ENCODE measurements around the gene UBE2E1.

DNA sequence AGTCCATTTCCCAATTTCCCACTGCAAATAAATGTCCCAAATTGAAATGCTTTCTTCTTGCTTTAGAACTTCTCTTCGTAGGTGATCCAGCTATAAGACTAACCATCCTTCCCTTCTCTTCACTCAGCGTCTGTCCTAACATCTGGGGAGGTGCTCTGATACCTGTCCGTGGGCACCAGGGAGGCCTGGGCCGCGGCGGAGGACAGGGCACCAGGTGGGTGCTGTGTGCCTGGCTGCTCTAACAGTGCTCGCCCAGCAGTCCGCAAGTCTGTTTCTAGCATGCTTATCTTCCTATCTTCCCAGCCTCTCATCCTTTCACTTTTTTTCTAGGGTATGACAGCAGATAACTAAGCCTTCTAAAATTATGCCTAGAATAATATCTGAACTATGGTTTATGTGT is 73.7 kb downstream of the UBE2E1 start:
- no peak for TF ChIP-seq CTCF (IDR thresholded peaks at IDR 0.05)
- no peak for TF ChIP-seq POLR2A (IDR thresholded peaks at IDR 0.05)
